GM12891 (cell line): ENCODE results near the gene ARHGEF17.

Experiments
- POLR2A ChIP-seq: IDR thresholded peaks from 2 replicates; pipeline ENCODE4 v1.6.1; 2011; ENCODE audit warnings: low read depth, low read length, control low read depth
- POLR2AphosphoS5 ChIP-seq: IDR thresholded peaks from 2 replicates; pipeline ENCODE4 v1.6.1; 2011; ENCODE audit warnings: low read depth, low read length, control low read depth

- TF ChIP-seq POLR2AphosphoS5 (no peak), POLR2A (no peak)
Observed at GRCh38 chr11:73295996-73296318, 12.1 kb upstream of the ARHGEF17 start.
